ENCODE measurements around the gene MAPK8IP1.

The MAPK8IP1 gene

DNA sequence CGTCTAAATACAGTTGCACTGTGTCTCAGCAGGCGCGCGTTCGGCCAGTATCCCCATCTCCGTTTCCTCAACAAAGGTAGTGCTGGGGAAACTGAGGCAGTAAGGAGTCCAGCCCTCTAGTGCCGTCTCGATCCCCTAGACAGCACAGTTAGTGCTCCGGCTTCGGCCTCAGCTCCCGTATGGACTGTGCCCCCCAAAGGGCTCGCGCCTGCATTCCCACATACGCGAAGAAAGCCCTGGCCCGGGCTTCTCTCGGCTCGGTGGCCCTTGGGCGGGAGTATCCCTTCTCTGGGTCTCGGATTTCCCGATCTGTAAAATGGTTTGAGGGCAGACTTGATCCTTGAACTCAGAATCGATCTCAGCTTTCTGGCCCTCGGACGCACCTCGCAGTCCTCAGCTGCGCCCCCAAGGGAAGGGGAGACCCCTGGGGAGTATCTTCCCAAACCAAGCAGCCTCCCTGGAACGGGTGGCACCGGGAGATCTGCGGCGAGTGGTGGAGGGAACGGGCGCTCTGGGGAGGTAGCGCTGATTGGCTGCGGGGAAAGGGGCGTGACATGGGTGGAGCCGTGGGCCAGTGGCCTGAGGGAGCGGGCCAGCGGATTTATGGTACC, 33.0 kb downstream of the MAPK8IP1 start (continued):
- no peak for TF ChIP-seq WT1 (tag by site-specific recombination; IDR thresholded peaks at IDR 0.05)
- TF ChIP-seq ZNF664 (tag by site-specific recombination; IDR thresholded peaks at IDR 0.05): 0 out of 2 replicates have a peak, but pooled peaks have one; percentile 7
- TF ChIP-seq GLIS1 (tag by site-specific recombination; IDR thresholded peaks at IDR 0.05): peak; percentile 57
- TF ChIP-seq, protein P1, sequence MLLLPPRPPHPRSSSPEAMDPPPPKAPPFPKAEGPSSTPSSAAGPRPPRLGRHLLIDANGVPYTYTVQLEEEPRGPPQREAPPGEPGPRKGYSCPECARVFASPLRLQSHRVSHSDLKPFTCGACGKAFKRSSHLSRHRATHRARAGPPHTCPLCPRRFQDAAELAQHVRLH (tag by site-specific recombination; IDR thresholded peaks at IDR 0.05): no peak
- no peak for TF ChIP-seq ZNF138 (tag by site-specific recombination; IDR thresholded peaks at IDR 0.05; ENCODE audit: borderline replicate concordance)
- peak; percentile 47 for TF ChIP-seq ZBTB20 (tag by site-specific recombination; IDR thresholded peaks at IDR 0.05)
- TF ChIP-seq ZBTB8A (tag by site-specific recombination; IDR thresholded peaks at IDR 0.05): peak; percentile 94
- TF ChIP-seq ZNF223 (tag by site-specific recombination; IDR thresholded peaks at IDR 0.05): no peak
- peak; percentile 22; the same call in 1 of the 2 replicates for TF ChIP-seq TRIM28 (IDR thresholded peaks at IDR 0.05; ENCODE audit: borderline replicate concordance, low read length)
- TF ChIP-seq ZNF768 (tag by site-specific recombination; IDR thresholded peaks at IDR 0.05): no peak
- TF ChIP-seq ZNF792 (tag by site-specific recombination; IDR thresholded peaks at IDR 0.05): no peak
- TF ChIP-seq ZNF140 (tag by site-specific recombination; IDR thresholded peaks at IDR 0.05): no peak
- no peak for TF ChIP-seq ZFP3 (tag by site-specific recombination; IDR thresholded peaks at IDR 0.05; ENCODE audit: low read depth)
- TF ChIP-seq IKZF3 (tag by site-specific recombination; IDR thresholded peaks at IDR 0.05): peak; percentile 94
- TF ChIP-seq KLF1 (tag by site-specific recombination; IDR thresholded peaks at IDR 0.05): 0 out of 2 replicates have a peak, but pooled peaks have one; percentile 16
- TF ChIP-seq ZNF266 (tag by site-specific recombination; IDR thresholded peaks at IDR 0.05; ENCODE audit: low read depth): no peak
- no peak for TF ChIP-seq SCRT1 (tag by site-specific recombination; IDR thresholded peaks at IDR 0.05; ENCODE audit: borderline replicate concordance)
- TF ChIP-seq, protein P2, sequence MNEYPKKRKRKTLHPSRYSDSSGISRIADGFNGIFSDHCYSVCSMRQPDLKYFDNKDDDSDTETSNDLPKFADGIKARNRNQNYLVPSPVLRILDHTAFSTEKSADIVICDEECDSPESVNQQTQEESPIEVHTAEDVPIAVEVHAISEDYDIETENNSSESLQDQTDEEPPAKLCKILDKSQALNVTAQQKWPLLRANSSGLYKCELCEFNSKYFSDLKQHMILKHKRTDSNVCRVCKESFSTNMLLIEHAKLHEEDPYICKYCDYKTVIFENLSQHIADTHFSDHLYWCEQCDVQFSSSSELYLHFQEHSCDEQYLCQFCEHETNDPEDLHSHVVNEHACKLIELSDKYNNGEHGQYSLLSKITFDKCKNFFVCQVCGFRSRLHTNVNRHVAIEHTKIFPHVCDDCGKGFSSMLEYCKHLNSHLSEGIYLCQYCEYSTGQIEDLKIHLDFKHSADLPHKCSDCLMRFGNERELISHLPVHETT (tag by site-specific recombination; IDR thresholded peaks at IDR 0.05): no peak
- TF ChIP-seq, protein P3, sequence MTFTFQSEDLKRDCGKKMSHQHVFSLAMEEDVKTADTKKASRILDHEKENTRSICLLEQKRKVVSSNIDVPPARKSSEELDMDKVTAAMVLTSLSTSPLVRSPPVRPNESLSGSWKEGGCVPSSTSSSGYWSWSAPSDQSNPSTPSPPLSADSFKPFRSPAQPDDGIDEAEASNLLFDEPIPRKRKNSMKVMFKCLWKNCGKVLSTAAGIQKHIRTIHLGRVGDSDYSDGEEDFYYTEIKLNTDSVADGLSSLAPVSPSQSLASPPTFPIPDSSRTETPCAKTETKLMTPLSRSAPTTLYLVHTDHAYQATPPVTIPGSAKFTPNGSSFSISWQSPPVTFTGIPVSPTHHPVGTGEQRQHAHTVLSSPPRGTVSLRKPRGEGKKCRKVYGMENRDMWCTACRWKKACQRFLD (tag by site-specific recombination; IDR thresholded peaks at IDR 0.05): no peak
- TF ChIP-seq ZNF426 (tag by site-specific recombination; IDR thresholded peaks at IDR 0.05): no peak
- TF ChIP-seq ZNF624 (tag by site-specific recombination; IDR thresholded peaks at IDR 0.05): no peak
- TF ChIP-seq ZNF391 (tag by site-specific recombination; IDR thresholded peaks at IDR 0.05; ENCODE audit: borderline replicate concordance, low read depth): no peak
- TF ChIP-seq ZNF394 (tag by site-specific recombination; IDR thresholded peaks at IDR 0.05; ENCODE audit: borderline replicate concordance): no peak
- TF ChIP-seq ZNF202 (tag by site-specific recombination; IDR thresholded peaks at IDR 0.05; ENCODE audit: borderline replicate concordance): no peak
- no peak for TF ChIP-seq ZFHX2 (tag by site-specific recombination; conservative IDR thresholded peaks at IDR 0.05)
- TF ChIP-seq, protein P4, sequence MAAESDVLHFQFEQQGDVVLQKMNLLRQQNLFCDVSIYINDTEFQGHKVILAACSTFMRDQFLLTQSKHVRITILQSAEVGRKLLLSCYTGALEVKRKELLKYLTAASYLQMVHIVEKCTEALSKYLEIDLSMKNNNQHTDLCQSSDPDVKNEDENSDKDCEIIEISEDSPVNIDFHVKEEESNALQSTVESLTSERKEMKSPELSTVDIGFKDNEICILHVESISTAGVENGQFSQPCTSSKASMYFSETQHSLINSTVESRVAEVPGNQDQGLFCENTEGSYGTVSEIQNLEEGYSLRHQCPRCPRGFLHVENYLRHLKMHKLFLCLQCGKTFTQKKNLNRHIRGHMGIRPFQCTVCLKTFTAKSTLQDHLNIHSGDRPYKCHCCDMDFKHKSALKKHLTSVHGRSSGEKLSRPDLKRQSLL (tag by site-specific recombination; IDR thresholded peaks at IDR 0.05): no peak
- no peak for TF ChIP-seq RBAK (tag by site-specific recombination; IDR thresholded peaks at IDR 0.05)
- no peak for TF ChIP-seq ZEB2 (tag by site-specific recombination; IDR thresholded peaks at IDR 0.05)
- TF ChIP-seq ZNF174 (tag by site-specific recombination; IDR thresholded peaks at IDR 0.05): no peak
- no peak for TF ChIP-seq ZNF791 (tag by site-specific recombination; IDR thresholded peaks at IDR 0.05)
- TF ChIP-seq ZNF23 (tag by site-specific recombination; IDR thresholded peaks at IDR 0.05; ENCODE audit: borderline replicate concordance): no peak
- TF ChIP-seq ZNF837 (tag by site-specific recombination; IDR thresholded peaks at IDR 0.05): no peak
- no peak for TF ChIP-seq BCL11B (tag by site-specific recombination; IDR thresholded peaks at IDR 0.05; ENCODE audit: low read depth)
- TF ChIP-seq, protein P5, sequence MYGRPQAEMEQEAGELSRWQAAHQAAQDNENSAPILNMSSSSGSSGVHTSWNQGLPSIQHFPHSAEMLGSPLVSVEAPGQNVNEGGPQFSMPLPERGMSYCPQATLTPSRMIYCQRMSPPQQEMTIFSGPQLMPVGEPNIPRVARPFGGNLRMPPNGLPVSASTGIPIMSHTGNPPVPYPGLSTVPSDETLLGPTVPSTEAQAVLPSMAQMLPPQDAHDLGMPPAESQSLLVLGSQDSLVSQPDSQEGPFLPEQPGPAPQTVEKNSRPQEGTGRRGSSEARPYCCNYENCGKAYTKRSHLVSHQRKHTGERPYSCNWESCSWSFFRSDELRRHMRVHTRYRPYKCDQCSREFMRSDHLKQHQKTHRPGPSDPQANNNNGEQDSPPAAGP (tag by site-specific recombination; IDR thresholded peaks at IDR 0.05): no peak
- TF ChIP-seq KLF9 (tag by site-specific recombination; IDR thresholded peaks at IDR 0.05; ENCODE audit: low read depth): peak; percentile 76
- no peak for TF ChIP-seq ZNF354C (tag by site-specific recombination; IDR thresholded peaks at IDR 0.05; ENCODE audit: borderline replicate concordance, low read depth)
- TF ChIP-seq ZFP37 (tag by site-specific recombination; IDR thresholded peaks at IDR 0.05): no peak
- TF ChIP-seq ZNF654 (tag by site-specific recombination; IDR thresholded peaks at IDR 0.05; ENCODE audit: low read depth): no peak
- TF ChIP-seq ZNF10 (tag by site-specific recombination; IDR thresholded peaks at IDR 0.05): no peak

Data from HEK293 (cell line).